B cell (primary cell): ENCODE data around the gene ZBTB17. TPM values are rescaled to one million over a fixed set of nuclear protein-coding genes. Genes with fewer than 3 reads are reported as not detected.
A peak's percentile ranks its signal among the peaks of the same experiment; 100 is the strongest.

ENCODE experiments used
- ATAC-seq: fragments of 200-7000 bp; cut with Tn5 transposase; one replicate; pipeline ENCODE4 v1.10.0; 2021; ENCODE audit warnings: low read depth, mild to moderate bottlenecking, moderate number of reproducible peaks, moderate library complexity
- CTCF ChIA-PET: fragments of 350-600 bp; sonication (Branson Sonifier 250); formaldehyde crosslinking; loops from one replicate; lab custom pipeline; 2021; ENCODE audit warnings: antibody characterized with exemption, inconsistent platforms; lab: Charles Lee
- POLR2A ChIA-PET: fragments of 350-600 bp; sonication (Branson Sonifier 250); formaldehyde crosslinking; loops from one replicate; lab custom pipeline; 2021; ENCODE audit warnings: antibody characterized with exemption; lab: Charles Lee
- DNase-seq: peaks from one replicate; pipeline ENCODE4 v3.0.0; 2013
- H2AFZ ChIP-seq: 2 replicates; pipeline ENCODE4 v1.6.1; 2012; ENCODE audit warnings: mild to moderate bottlenecking, low read depth, low read length; ENCODE audit not compliant: insufficient read depth, poor library complexity, severe bottlenecking
- H3K27ac ChIP-seq, 2 donors: 1 replicate in 1 of 2; 2 replicates in 1 of 2; pipeline ENCODE4 v1.5.1; 2012 to 2013; ENCODE audit warnings: low read length in 2 of 2, mild to moderate bottlenecking in 2 of 2, moderate library complexity in 1 of 2
- H3K27me3 ChIP-seq, 4 experiments: fragments of 200-600 bp in 1 of 4; sonication (generic) in 1 of 4; replicated peaks in 1 of 4; 1 replicate in 2 of 4; 2 replicates in 2 of 4; pipeline versions ENCODE4 v1.6.1 to v1.7.0; 2013 to 2016; ENCODE audit warnings: low read length in 3 of 4, mild to moderate bottlenecking in 2 of 4, mixed read lengths in 1 of 4, moderate library complexity in 1 of 4; ENCODE audit not compliant: insufficient read depth in 4 of 4, control insufficient read depth in 3 of 4; ENCODE audit errors: control extremely low read depth in 1 of 4
- H3K36me3 ChIP-seq, 2 experiments: replicated peaks in 1 of 2; 1 replicate in 1 of 2; 2 replicates in 1 of 2; pipeline versions ENCODE4 v1.6.1 to v1.7.1; 2013; ENCODE audit warnings: low read length in 1 of 2; ENCODE audit not compliant: insufficient read depth in 2 of 2, control insufficient read depth in 1 of 2; ENCODE audit errors: control extremely low read depth in 1 of 2, extremely low read depth in 1 of 2
- H3K4me1 ChIP-seq, 2 donors: fragments of 200-600 bp in 1 of 2; sonication (generic) in 1 of 2; 1 replicate in 1 of 2; 2 replicates in 1 of 2; pipeline versions ENCODE4 v1.5.1 to v1.6.1; 2013 to 2017; ENCODE audit warnings: low read length in 2 of 2; ENCODE audit not compliant: control insufficient read depth in 2 of 2, insufficient read depth in 2 of 2
- H3K4me2 ChIP-seq: replicated peaks from 2 replicates; pipeline ENCODE3; 2012; ENCODE audit warnings: mild to moderate bottlenecking, low read depth, low read length; ENCODE audit not compliant: poor library complexity, severe bottlenecking
- H3K4me3 ChIP-seq, 5 experiments: fragments of 200-600 bp in 1 of 5; sonication (generic) in 1 of 5; 1 replicate in 3 of 5; 2 replicates in 2 of 5; pipeline versions ENCODE4 v1.5.1 to v1.7.0; 2011 to 2016; ENCODE audit warnings: low read length in 4 of 5, mild to moderate bottlenecking in 4 of 5, low read depth in 2 of 5, control low read depth in 1 of 5, moderate library complexity in 1 of 5; ENCODE audit not compliant: insufficient read depth in 1 of 5; ENCODE audit errors: control extremely low read depth in 1 of 5, extremely low read depth in 1 of 5
- H3K79me2 ChIP-seq: fragments of 200-600 bp; sonication (generic); one replicate; pipeline ENCODE4 v1.6.0; 2016; ENCODE audit warnings: low read length; ENCODE audit not compliant: control insufficient read depth, insufficient read depth
- H3K9ac ChIP-seq: fragments of 200-600 bp; sonication (generic); 2 replicates; pipeline ENCODE4 v1.6.1; 2017; ENCODE audit warnings: mild to moderate bottlenecking, low read length, moderate library complexity
- H3K9me3 ChIP-seq, 3 donors: one replicate each; pipeline versions ENCODE4 v1.6.1 to v1.7.1; 2013; ENCODE audit warnings: low read length in 2 of 3; ENCODE audit not compliant: control insufficient read depth in 2 of 3, insufficient read depth in 1 of 3; ENCODE audit errors: control extremely low read depth in 1 of 3
- H4K20me1 ChIP-seq: 2 replicates; pipeline ENCODE4 v1.6.0; 2012; ENCODE audit warnings: mild to moderate bottlenecking, low read length; ENCODE audit not compliant: insufficient read depth, control insufficient read depth, poor library complexity, severe bottlenecking
- H3K27ac Mint-ChIP-seq: one replicate; pipeline ENCODE4 v1.8.0; 2021; ENCODE audit warnings: mixed read lengths
- H3K27me3 Mint-ChIP-seq: one replicate; pipeline ENCODE4 v1.8.0; 2021; ENCODE audit warnings: mixed read lengths
- H3K4me1 Mint-ChIP-seq: one replicate; pipeline ENCODE4 v1.8.0; 2021; ENCODE audit warnings: mixed read lengths
- H3K4me3 Mint-ChIP-seq: one replicate; pipeline ENCODE4 v1.8.0; 2021; ENCODE audit warnings: mixed read lengths
- H3K9me3 Mint-ChIP-seq: one replicate; pipeline ENCODE4 v1.8.0; 2022; ENCODE audit warnings: mixed read lengths; ENCODE audit not compliant: insufficient read depth
- CTCF ChIP-seq: fragments of 200-600 bp; IDR thresholded peaks from one replicate; pipeline ENCODE4 v1.8.0; 2022; ENCODE audit warnings: antibody characterized with exemption, mild to moderate bottlenecking
- EZH2 ChIP-seq: IDR thresholded peaks from 2 replicates; pipeline ENCODE4 v1.6.1; 2012; ENCODE audit warnings: borderline replicate concordance, low read depth, mild to moderate bottlenecking, moderate library complexity, low read length; ENCODE audit not compliant: insufficient read depth, poor library complexity, severe bottlenecking
- WGBS: methylation state at CpG from one replicate; pipeline ENCODE4 v1.1.5; 2013; ENCODE audit warnings: missing lambda C conversion rate; ENCODE audit not compliant: insufficient coverage; 5-methylcytosine and 5-hydroxymethylcytosine counted together
- intact Hi-C: fragments of 100-400 bp; cut with micrococcal nuclease; formaldehyde crosslinking; loops from one replicate; pipeline ENCODE4 v1.10.0; 2022
- polyA plus RNA-seq: library from polyadenylated mRNA; depleted of rRNA; stranded (reverse); fragments of >200 nt; gene quantifications from 2 replicates; pipeline ENCODE4 v1.2.3, GENCODE V29; 2012
- total RNA-seq, 2 donors: library from RNA; stranded (reverse); fragments of 120-200 nt in 1 of 2; gene quantifications; 1 replicate in 1 of 2; 2 replicates in 1 of 2; pipeline versions ENCODE4 v1.2.3 to v1.2.4, GENCODE V29; 2013 to 2022

Gene ZBTB17
- total and polyA plus RNA-seq, 2 donors (not counting 1 experiment from before 2014, with no cell fraction given) = 94.1 to 157 TPM

- peak overlapping the region; percentile 16 for H2AFZ ChIP-seq
- Mint-ChIP-seq H3K27me3 (no peaks in the 10 kb centered on the region), H3K4me3 (peak overlapping the region; percentile 77), H3K9me3 (no peaks in the 10 kb centered on the region), H3K27ac (peak overlapping the region; percentile 97), H3K4me1 (peaks cover 61% of the 10 kb centered on the region)
- ChIA-PET POLR2A (interaction anchor here (0.5 to 1.6 kb wide), 2 partner anchors 27 to 369 kb away, joined by 7 to 10 read pairs; partner anchors contain the start of gene ZBTB17), CTCF (interaction anchor here (0.6 to 1.8 kb wide), 8 partner anchors 11 to 133 kb away, joined by 3 to 7 read pairs (median 4); no protein-coding TSS in a partner anchor)
- peaks cover 29 to 57% of the 10 kb centered on the region in 2 donors for H3K4me1 ChIP-seq
- H3K4me2 ChIP-seq = peak overlapping the region; percentile 66
- peaks cover 66% of the 10 kb centered on the region for H3K79me2 ChIP-seq
- TF ChIP-seq EZH2 (no peak), CTCF (no peak)
- peak overlapping the region; percentile 80 to 91 for H3K27ac ChIP-seq
- H3K27me3 ChIP-seq = no peaks in the 10 kb centered on the region
- 67% methylated on average over 15 of the region's 15 CpGs for WGBS
- H3K4me3 ChIP-seq = peak overlapping the region in 3 of 5 experiments; percentile 2 to 45 (median 26)
- peaks cover 50% of the 10 kb centered on the region for H4K20me1 ChIP-seq
- peaks cover 0 to 53% of the 10 kb centered on the region in 2 experiments for H3K36me3 ChIP-seq
- intact Hi-C loops = loop anchor here (1.0 kb wide), 3 partner anchors 17 to 115 kb away; no protein-coding TSS in a partner anchor
- H3K9me3 ChIP-seq = no peaks in the 10 kb centered on the region
- DNase-seq (peak; percentile 18), ATAC-seq (peak; percentile 8)
- peak overlapping the region; percentile 47 for H3K9ac ChIP-seq
Measured at GRCh38 chr1:15948595-15949452, 27.1 kb downstream of the ZBTB17 start.
